Measurements from ENCODE around the gene PSTK. TPM values are rescaled to one million over a fixed set of nuclear protein-coding genes. Genes with fewer than 3 reads are reported as not detected.
A peak's percentile ranks its signal among the peaks of the same experiment; 100 is the strongest.

The PSTK gene
- total RNA-seq (2014; rRNA removed; shearing (Covaris generic)): 2.0 and 8.3 TPM in 2 replicates

GRCh38 chr10:122980209-122981065, at the start of gene PSTK:
TSS of gene PSTK (plus strand) at chr10:122980401. CDS start at chr10:122980480, 79 bp downstream.
- DNase-seq (ENCODE audit: low spot score): peak; percentile 72

GRCh38 chr10:122931088-122931906, 48.9 kb upstream of the PSTK start:
- no peak for DNase-seq (ENCODE audit: low spot score)

GRCh38 chr10:122939133-122939855, 40.9 kb upstream of the PSTK start:
- no peak for DNase-seq (ENCODE audit: low spot score)

GRCh38 chr10:122939856-122940543, 40.2 kb upstream of the PSTK start:
- peak; percentile 2 for DNase-seq (ENCODE audit: low spot score)

- no peak for DNase-seq (ENCODE audit: low spot score)
Observed at GRCh38 chr10:122949296-122949695, 30.9 kb upstream of the PSTK start.

- peak; percentile 93 for DNase-seq (ENCODE audit: low spot score)
Observed at GRCh38 chr10:122953902-122954730, 26.1 kb upstream of the PSTK start, which contains the start of gene C10orf88. TSS of gene C10orf88 (minus strand) at chr10:122954227. CDS start at chr10:122954178, 49 bp downstream.

GRCh38 chr10:122954731-122955050, 25.5 kb upstream of the PSTK start:
- DNase-seq (ENCODE audit: low spot score): no peak

- DNase-seq (ENCODE audit: low spot score): no peak
Observed at GRCh38 chr10:122955892-122956291, 24.3 kb upstream of the PSTK start.

- no peak for DNase-seq (ENCODE audit: low spot score)
Observed at GRCh38 chr10:122957474-122957873, 22.7 kb upstream of the PSTK start.

- no peak for DNase-seq (ENCODE audit: low spot score)
Observed at GRCh38 chr10:122962405-122962804, 17.8 kb upstream of the PSTK start.

GRCh38 chr10:122966879-122967278, 13.3 kb upstream of the PSTK start:
- DNase-seq (ENCODE audit: low spot score): no peak

GRCh38 chr10:122968698-122969097, 11.5 kb upstream of the PSTK start:
- no peak for DNase-seq (ENCODE audit: low spot score)

GRCh38 chr10:122974023-122974422, 6.2 kb upstream of the PSTK start:
- DNase-seq (ENCODE audit: low spot score): no peak

GRCh38 chr10:122974543-122975064, 5.6 kb upstream of the PSTK start:
- DNase-seq (ENCODE audit: low spot score): no peak

GRCh38 chr10:122981066-122981464, 864 bp downstream of the PSTK start:
- peak; percentile 26 for DNase-seq (ENCODE audit: low spot score)

- DNase-seq (ENCODE audit: low spot score): no peak
Observed at GRCh38 chr10:122983898-122984297, 3.7 kb downstream of the PSTK start.

- DNase-seq (ENCODE audit: low spot score): no peak
Observed at GRCh38 chr10:122984708-122985107, 4.5 kb downstream of the PSTK start.

GRCh38 chr10:122986335-122986734, 6.1 kb downstream of the PSTK start:
- no peak for DNase-seq (ENCODE audit: low spot score)

- DNase-seq (ENCODE audit: low spot score): no peak
Observed at GRCh38 chr10:122988501-122988900, 8.3 kb downstream of the PSTK start.

- no peak for DNase-seq (ENCODE audit: low spot score)
Observed at GRCh38 chr10:122990278-122990677, 10.1 kb downstream of the PSTK start.

All from A172 (cell line).